Fibroblast of pulmonary artery (primary cell): ENCODE data around the gene C1QTNF8.
A peak's percentile ranks its signal among the peaks of the same experiment; 100 is the strongest.
"Not testable (repeated sequence)": the region's sequence is repeated elsewhere in the genome, so short reads cannot be mapped to it uniquely, and the experiment has no call there.

Experiments used
- DNase-seq: peaks from one replicate; pipeline ENCODE4 v3.0.0-alpha.2; 2010; ENCODE audit warnings: low read depth
- H3K4me3 ChIP-seq: replicated peaks from 2 replicates; pipeline ENCODE4 v1.5.1; 2011; ENCODE audit warnings: low read depth, mild to moderate bottlenecking, control low read depth, low read length, moderate library complexity
- TF ChIP-seq, protein P1 (sequence below): IDR thresholded peaks from 2 replicates; pipeline ENCODE4 v1.5.1; 2011; ENCODE audit warnings: mild to moderate bottlenecking, control low read depth, low read length, inconsistent platforms; ENCODE audit errors: missing control alignments

Gene C1QTNF8

DNA sequence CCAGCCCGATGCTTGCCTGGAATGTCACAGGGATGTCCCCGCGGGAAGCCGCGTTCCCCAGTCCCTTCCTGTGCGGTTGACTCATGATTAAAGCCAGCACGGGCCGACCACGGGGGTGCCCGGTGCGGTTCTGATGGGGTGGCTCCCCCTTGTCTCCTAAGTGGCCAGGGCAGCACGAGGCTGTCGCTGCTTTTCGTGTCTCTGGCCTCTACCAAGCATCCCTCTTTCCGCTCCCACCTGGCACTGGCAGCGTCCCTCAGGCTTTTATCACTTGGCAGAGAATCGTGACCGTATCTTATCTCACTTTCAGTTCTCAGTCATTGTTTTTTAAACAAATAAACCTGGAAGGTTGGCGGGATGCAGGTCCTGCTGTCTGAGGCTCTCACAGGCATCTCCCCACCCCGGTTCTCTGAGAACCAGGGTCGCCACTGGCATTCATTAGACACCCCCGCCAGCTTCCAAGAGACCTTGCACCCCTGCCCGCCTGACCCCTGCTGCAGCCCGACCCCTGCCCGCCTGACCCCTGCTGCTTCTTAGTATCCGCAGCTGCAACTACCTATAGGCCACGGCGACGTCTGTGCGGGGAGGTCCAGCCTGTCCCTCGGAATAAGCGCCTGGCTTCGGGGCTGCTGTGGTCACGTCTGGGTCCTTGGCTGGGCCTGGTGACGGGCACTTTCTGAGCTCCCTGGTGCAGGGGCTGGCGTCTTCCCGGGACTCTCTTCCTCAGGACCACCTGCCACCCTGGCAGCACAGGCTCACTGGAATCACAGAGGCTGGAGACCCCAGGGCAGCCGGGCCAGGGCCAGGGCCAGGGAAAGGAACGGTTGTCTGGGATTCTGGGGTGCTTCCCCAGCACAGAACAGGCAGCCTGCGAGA is 7.5 kb downstream of the C1QTNF8 start:
- TF ChIP-seq, protein P1, sequence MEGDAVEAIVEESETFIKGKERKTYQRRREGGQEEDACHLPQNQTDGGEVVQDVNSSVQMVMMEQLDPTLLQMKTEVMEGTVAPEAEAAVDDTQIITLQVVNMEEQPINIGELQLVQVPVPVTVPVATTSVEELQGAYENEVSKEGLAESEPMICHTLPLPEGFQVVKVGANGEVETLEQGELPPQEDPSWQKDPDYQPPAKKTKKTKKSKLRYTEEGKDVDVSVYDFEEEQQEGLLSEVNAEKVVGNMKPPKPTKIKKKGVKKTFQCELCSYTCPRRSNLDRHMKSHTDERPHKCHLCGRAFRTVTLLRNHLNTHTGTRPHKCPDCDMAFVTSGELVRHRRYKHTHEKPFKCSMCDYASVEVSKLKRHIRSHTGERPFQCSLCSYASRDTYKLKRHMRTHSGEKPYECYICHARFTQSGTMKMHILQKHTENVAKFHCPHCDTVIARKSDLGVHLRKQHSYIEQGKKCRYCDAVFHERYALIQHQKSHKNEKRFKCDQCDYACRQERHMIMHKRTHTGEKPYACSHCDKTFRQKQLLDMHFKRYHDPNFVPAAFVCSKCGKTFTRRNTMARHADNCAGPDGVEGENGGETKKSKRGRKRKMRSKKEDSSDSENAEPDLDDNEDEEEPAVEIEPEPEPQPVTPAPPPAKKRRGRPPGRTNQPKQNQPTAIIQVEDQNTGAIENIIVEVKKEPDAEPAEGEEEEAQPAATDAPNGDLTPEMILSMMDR = no peak
- H3K4me3 ChIP-seq = no peak overlapping the region
- DNase-seq = no peak

DNA sequence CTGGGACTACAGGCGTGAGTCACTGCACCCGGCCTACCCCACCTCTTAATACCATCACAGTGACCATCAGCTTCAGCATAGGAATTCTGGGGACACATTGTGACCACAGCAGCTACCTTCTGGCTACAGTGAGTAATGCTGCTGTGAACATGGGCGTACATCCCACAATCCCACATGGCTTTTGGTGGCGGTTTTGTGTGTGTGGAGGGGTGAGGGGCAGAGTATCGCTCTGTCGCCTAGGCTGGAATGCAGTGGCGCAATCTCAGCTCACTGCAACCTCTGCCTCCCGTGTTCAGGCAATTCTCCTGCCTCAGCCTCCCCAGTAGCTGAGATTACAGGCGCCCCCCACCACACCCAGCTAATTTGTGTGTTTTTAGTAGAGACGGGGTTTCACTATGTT is 9.6 kb downstream of the C1QTNF8 start:
- not testable (repeated sequence) for H3K4me3 ChIP-seq, DNase-seq

DNA sequence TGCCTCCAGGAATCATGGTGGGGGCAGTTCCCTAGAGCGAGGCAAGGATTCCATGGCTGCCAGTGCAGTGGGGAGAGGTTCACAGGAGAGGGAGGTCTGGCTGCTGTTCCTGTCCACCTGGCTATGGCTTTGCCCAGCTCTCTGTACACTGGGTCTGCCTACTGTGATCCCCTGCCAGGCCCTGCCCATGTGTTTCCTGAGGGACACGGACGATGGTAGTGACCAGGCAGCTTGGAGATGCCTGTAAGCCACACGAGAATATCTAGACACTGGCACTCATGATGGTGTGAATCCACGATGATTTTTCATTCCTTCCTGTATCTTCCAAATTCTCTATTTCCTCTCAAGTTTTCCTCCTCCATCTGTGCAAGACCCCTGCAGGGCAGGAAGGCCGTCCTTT is 11.1 kb downstream of the C1QTNF8 start:
- no peak for DNase-seq
- TF ChIP-seq, protein P1 = no peak
- no peak overlapping the region for H3K4me3 ChIP-seq

DNA sequence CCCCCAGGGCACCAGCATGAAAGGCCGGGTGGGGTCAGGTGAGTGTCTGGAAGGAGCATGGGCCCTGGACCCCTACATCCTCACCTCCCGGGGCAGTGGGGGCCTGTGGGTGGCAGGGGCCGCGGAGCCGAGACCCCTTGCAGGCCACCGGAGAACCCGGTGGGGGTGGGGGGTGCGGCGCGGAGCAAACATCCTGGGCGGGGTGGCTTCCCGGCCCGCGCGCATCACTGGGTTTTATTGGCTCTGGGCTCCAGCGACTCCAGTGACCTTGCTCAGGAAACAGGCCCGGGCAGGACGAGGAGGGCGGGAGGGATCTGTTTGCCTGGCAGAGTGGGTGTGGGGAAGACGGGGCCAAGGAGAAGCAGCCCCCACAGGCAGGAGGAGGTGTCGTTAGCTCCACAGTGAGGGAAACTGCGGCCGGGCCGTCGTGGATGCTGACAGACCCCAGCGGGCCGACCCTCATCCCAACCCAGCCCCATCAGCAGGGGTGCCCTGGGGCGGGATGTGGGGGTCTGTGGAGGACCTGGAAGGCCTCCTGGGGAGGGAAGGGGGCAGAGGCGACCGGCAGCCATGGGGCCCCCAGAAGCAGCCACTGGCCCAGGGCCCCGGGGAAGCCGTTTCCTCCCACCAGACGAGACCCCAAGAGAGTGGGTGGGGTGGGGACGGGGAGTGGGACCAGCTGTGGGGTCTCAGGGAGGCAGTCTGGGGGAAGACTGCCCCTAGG is 12.9 kb downstream of the C1QTNF8 start:
- DNase-seq = no peak
- no peak overlapping the region for H3K4me3 ChIP-seq
- TF ChIP-seq, protein P1 = no peak

DNA sequence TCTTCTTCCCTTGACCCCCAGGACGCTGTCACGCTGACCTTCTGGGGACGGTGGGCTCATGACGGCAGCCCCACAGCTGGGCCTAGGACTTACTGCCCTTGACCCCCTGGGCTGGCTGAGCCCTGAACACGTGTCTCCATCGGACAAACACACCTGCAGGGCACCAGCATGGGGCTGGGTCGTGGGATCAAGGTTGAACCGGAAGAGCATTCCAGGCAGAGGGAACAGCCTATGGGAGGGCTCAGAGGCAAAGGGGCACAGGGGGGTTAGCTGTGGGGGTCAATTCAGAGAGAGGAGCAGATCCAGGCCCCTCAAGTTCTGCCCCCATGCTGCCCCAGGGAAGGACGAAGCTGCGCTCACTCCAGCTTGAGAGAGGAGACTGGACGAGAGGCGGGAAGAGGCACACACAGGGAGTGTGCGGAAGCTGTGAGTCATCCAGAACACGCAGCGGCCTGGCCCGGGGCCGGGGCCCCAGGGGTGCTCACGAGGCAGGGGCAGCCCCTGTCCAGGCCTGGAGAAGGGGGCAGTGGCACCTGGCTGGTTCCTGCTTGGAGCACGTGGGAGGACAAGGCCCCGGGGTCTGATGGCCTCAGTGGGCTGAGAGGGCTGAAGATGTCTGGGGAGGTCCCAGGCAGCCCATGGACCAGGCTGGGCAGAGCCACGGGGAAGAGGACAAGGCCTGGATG is 13.6 kb downstream of the C1QTNF8 start:
- DNase-seq = peak; percentile 39
- no peak overlapping the region for H3K4me3 ChIP-seq
- TF ChIP-seq, protein P1 = no peak

DNA sequence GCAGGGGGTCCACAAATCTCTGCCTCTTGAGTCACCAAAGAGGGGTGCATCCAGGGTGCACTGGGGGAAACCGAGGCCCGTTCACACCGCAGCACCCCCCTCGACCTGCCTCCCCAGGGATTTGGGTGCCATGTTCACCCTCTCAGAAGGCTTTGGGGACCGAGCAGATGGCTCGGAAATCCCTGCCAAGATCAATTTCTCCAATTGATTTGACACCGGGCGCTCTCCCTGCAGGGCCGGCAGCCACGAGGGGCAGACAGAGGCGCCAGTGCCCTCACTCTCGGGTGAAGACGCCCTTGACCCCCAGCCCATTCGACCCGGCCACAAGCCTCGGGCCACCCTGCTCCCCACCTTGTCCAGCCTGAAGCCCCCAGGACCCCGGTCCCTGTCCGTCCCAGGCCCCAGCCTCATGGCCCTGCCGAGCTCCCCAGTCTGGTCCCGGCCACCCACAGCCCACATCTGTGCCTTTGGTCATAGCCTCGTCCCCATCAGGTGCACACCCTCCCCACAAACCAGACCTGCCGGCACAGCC is 14.2 kb downstream of the C1QTNF8 start:
- DNase-seq = no peak
- H3K4me3 ChIP-seq = no peak overlapping the region
- TF ChIP-seq, protein P1 = no peak
